Tongue (tissue), 2 donors: Measurements from ENCODE around the gene LACTBL1. TPM values are rescaled to one million over a fixed set of nuclear protein-coding genes. Genes with fewer than 3 reads are reported as not detected.
"Not testable (repeated sequence)": the region's sequence is repeated elsewhere in the genome, so short reads cannot be mapped to it uniquely, and the experiment has no call there.

Experiments
- DNase-seq: peaks from one replicate; pipeline ENCODE4 v3.0.0-alpha.2; 2015
- total RNA-seq: library from RNA; depleted of rRNA; stranded (reverse); fragments of >200 nt; gene quantifications from one replicate; pipeline ENCODE4 v1.2.3, GENCODE V29; 2014

The LACTBL1 gene, protein sequence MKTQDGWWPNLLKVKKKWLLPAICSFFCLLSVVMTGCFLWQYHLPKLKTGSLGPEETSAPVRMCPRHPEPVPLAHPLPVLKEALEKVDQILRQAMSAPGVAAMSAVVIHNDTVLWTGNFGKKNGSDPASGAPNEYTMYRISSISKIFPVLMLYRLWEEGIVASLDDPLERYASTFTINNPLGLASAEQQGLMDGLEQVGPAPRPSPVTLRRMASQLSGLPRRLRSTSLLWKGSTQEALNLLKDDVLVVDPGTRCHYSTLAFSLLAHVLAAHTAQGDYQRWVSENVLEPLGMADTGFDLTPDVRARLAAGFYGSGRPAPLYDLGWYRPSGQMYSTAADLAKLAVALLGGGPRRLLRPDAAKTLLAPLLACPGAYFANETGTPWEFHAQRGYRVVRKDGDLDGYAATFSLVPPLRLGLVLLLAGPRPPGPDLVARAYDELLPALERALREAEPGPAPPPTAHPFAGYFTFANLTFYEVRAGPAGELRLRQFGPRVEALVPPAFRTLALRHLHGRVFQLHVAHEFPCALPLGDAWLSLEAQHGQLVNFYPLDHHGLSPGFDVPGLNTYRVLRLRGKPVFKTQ
- not detected for total RNA-seq

DNA sequence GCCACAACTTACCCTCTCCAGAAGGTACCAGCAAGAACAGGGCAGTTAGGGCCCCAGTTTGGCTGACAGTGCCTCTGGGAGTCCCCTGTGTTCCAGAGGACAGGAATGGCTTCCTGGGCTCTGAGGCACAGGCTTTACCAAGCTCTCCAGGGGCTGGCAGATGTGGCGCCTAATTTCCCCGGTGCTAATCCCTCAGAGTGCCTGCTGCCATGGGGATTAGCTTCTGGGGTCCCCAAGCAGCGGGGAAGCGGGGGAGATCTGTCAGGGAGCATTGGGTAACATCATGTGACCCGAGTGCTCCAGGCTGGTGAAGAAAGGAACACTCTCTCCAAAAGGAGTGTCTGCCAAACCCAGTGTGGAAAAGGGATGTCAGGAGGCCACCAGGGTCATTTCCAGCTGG lies at the start of gene LACTBL1:
TSS of gene LACTBL1 (minus strand) at position 107 of the 400 bp plus-strand sequence. CDS start 550 bp downstream, outside the sequence.
- DNase-seq = no peak

DNA sequence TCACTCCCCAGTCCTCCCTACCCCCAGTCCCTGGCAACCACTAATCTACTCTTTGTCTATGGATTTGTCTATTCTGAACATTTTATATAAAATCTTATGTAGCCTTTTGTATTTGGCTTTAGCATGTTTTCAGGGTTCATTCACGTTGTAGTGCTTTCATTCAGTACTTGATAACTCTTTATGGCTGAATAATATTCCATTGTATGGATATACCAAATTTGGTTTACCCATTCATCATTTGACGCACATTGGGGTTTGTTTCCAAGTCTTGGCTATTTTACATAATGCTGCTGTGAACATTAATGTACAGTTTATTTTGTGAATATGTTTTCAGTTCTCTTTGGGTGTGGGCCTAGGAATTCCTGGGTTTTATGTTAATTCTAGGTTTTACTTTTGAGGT lies 49.2 kb upstream of the LACTBL1 start:
- no peak for DNase-seq

DNA sequence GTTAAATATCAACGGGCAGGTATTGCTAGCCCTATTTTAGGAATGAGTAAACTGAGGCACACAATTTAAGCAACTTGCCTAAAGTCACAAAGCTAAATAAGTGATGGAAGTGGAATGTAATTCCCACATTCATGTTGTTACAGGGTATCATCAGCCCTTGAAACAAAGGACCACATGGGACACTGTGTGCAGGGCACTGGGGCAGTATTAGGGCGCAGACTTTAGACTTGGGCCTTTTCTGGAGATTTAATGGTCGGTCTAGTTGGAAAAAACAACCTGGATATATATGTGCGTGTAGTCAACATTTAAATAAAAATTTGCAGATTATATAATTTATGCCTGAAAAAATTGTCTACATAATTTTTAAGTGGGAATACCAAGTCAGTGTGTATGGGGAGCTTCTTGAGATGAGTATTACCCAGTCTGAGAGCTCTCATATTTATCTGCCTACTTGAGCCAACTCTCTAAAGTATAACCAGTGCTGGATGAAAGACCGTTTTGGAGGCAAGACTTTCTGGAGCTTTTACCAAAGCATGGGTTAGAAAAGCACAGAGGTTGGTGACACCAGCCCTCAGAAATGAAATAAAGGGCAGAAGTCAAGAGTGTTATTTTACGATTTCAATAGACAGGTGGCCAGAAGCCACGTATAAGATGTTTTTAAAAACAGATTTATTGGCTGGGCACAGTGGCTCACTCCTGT lies 48.2 kb upstream of the LACTBL1 start:
- peak; percentile 15 for DNase-seq

DNA sequence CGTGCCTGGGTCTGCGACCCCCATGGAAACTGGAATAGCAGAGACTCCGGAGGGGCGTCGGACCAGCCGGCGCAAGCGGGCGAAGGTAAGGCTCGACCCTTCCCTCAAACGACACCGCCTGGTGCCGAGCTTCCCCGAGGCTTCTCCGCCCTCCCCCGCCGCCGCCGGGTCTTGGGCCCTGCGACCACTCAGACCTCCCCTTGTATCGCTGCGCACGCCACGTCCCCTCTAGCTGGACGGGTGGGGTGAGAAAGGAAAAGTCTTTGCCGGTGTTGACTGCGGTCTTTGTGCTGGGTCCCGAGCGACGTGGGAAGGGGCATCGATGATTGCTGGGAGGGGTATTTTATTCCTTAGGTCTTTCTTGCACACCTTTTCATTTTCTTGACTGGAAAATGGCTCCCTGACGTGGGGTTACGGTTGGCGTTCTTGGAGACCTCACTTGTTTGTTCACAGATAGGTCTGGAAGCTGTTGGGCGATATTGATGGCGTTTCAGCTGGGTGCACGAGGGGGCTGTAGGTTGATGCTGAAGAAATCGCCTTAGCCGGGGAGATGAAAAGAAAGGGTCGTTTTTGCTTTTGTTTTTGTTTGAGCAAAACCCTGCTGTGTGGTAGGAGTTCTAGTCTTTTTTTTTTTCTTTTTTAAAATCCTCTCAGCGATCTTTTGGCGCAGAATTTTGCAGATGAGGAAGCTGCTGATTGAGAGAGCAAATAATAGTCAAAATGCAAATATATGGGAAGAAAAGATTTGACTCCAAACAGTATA lies 47.4 kb upstream of the LACTBL1 start:
- DNase-seq = peak; percentile 69

DNA sequence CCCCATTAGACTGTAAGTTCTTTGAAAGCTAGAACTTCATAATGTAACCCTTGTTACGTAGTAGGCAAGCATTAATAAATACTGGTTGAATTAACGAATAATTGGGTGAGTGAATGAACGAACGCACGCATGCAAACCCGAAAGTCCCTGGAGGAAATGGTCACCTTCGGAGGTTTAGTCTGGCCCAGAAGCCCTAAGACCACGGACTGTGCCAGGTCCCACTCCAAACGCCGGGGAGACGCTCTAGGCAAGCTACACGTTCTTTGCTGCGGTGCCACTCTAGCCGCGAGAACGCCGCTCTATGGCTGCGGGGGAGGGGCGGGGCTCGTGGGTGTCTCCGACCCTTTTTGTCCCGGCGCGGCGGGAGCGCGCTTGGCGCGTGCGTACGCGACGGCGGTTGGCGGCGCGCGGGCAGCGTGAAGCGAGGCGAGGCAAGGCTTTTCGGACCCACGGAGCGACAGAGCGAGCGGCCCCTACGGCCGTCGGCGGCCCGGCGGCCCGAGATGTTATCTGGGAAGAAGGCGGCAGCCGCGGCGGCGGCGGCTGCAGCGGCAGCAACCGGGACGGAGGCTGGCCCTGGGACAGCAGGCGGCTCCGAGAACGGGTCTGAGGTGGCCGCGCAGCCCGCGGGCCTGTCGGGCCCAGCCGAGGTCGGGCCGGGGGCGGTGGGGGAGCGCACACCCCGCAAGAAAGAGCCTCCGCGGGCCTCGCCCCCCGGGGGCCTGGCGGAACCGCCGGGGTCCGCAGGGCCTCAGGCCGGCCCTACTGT lies 46.6 kb upstream of the LACTBL1 start, which contains the start of gene KDM1A:
TSS of gene KDM1A (plus strand) at position 375 of the 769 bp plus-strand sequence. CDS start at position 504, 129 bp downstream.
- DNase-seq = peak; percentile 99

DNA sequence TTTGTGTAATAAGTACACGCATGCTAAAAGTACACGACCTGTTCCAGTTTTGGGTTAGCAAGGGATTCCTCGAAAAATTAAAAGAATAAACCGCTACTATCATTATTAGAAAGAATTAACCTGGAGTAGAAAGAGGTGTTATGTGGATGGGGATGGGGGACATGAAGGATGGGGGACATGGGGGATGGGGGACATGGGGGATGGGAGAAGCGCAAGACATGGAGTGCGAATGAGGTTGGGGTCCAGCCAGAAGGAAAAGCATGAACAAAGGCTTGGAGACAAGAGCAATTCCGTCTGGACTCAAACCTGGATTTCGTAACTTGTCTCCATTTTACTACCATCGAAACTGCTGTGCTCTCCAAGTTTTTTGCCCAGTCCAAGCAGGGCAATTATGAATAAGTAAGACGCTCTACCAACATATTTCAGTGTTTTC lies 46.0 kb upstream of the LACTBL1 start:
- DNase-seq = no peak

DNA sequence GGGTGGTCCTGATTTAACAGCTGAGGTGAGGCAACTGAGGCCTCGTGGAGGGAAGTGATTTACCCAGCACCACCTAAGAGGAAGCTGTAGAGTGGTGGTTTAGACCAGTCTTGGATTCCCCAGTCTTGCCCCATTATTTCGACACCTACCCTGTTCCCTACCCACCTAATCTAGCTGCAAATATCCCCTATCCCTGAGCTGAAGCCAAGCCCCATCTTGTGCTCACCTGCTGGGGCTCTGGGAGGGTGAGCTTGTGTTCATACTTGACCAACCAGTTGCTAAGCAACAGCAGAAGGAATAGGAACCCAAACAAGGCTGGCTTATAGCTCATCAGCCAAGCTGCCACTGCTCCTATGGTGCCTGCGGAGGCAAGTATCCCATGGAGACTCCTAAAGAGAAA lies 41.0 kb upstream of the LACTBL1 start:
- DNase-seq = peak; percentile 40

DNA sequence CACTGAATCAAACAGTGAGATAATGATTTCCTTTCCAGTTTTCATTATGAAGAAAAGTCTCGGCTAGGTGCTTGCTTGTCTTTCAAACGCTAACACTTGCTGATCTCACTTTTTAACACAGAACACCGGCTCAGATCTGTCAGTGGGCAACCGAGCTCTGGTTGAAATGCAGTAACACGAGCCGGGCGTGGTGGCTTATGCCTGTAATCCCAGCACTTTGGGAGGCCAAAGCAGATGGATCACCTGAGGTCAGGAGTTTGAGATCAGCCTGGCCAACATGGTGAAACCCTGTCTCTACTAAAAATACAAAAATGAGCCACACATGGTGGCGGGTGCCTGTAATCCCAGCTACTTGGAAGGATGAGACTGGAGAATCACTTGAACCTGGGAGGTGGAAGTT lies 37.4 kb upstream of the LACTBL1 start:
- not testable (repeated sequence) for DNase-seq

DNA sequence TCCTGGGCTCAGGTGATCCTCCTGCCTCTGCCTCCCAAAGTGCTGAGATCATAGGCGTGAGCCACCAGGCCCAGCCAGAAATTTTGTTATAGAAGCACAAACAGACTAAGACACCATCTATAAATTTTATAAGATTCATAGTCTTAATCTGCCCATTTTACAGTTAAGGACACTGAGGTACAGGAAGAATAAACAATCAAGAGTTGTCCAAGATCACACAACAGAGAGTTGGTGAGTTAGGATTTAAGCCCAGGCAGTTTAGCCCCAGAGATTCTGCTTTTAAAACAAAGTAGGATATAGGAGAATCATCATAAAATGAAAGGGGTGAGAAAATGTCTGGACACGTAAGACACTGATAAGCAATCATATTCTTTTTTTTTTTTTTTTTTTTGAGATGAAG lies 36.2 kb upstream of the LACTBL1 start:
- DNase-seq = no peak

DNA sequence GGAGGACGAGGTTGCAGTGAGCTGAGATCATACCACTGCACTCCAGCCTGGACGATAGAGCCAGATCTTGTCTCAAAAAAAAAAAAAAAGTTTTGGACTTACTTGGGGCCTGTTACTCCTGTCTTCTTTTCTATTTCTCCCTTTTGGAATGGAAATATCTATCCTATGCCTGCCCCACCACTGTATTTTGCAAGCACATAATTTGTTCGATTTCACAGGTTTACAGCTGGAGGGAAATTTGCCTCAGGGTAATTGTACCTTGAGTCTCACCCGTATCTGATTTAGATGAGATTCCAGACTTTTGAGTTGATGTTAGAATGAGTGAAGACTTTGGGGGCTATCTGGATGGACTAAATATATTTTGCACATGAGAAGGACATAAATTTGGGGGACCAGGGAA lies 34.4 kb upstream of the LACTBL1 start:
- no peak for DNase-seq

DNA sequence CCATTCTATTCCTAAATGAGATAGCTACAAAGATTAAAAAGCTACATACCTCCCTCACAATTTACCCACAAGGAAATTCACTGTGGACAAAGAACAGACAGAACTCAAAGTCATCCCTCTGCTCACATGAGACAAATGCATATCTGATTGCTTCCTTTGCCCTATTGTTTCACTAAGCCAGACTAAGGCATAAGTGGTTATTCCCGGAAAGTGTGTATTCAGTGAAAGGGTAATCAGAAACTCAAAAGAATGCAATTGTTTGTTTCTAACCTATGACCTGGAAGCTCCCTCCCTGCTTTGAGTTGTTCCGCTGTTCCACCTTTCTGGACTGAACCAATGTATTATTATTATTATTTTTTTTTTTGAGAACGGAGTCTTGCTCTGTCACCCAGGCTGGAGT lies 32.1 kb upstream of the LACTBL1 start:
- DNase-seq = not testable (repeated sequence)

DNA sequence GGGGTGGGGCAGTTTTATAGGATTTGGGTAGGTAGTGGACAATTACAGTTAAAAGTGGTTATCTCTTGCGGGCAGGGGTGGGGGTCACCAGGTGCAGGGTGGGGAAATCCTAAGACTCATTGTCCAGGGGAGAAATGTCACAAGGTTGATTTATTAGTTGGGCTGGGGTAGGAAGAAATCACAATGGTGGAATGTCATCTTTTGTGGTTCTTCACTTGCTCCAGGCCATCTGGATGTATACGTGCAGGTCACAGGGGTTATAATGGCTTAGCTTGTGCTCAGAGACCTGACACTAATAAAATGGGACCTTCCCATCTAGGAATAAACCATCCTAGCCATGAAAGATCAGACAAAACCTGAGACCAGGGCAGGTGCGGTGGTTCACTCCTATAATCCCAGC lies 31.4 kb upstream of the LACTBL1 start:
- no peak for DNase-seq

DNA sequence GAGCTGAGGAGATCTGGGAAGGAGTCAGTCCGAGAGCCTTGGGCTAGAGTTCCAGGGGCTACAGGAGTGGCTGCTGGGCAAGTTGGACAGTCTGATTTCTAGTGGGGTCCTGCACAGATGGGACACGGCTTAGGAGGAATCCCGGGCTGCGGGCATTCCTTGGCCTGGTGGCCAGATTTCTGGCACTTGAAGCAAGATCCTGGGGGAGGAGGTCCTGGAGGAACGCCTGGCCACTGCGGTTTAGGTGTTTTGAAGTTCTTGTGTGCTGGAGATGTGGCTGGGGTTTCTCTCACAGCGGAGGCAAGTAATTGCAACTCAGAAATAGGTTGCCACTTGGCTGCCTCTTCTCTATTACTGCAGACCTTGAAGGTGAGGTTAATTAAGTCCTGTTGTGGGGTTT lies 29.6 kb upstream of the LACTBL1 start:
- DNase-seq = not testable (repeated sequence)

DNA sequence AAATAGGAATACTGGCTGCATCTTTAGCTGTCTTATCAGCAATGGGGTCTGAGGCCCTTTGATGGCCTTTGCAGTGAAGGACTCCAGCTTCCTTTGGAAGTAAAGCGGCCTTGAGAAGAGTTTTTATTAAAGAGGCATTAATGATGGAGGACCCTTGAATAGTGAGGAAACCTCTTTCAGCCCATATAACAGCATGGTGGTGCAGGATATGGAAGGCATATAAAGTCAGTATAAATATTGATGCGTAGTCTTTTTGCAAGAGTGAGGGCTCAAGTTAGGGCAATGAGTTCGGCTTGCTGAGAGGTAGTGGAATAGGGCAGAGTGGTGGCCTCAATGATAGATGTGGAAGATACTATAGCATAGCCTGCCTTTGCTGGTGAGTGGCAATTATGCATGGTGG lies 27.5 kb upstream of the LACTBL1 start:
- DNase-seq = not testable (repeated sequence)

DNA sequence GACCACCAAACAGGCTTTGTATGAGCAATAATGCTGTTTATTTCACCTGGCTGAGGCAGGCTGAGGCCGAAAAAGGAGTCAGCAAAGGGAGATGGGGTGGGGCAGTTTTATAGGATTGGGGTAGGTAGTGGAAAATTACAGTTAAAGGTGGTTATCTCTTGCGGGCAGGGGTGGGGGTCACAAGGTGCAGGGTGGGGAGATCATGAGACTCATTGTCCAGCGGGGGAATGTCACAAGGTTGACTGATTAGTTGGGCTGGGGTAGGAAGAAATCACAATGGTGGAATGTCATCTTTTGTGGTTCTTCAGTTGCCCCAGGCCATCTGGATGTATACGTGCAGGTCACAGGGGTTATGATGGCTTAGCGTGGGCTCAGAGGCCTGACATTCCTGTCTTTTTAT lies 24.9 kb upstream of the LACTBL1 start:
- DNase-seq = not testable (repeated sequence)

DNA sequence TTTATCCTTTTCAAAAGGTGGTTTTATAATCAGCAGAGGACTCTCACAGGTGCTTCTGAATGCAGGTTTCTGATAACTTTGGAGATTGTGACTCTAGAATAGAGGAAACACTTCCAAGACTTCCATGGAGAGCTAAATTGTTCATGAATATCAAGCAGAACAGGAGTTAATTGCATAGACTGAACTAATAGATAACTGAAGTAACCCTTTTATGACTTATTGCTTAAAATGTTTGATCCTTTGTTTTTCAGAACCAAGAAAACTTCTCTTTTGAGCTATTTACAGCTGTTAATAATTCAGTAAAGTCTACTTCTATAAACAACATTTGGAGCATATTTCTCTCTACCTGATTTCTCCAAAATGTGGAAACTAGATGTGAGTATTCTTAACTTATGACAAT lies 23.1 kb upstream of the LACTBL1 start:
- no peak for DNase-seq

DNA sequence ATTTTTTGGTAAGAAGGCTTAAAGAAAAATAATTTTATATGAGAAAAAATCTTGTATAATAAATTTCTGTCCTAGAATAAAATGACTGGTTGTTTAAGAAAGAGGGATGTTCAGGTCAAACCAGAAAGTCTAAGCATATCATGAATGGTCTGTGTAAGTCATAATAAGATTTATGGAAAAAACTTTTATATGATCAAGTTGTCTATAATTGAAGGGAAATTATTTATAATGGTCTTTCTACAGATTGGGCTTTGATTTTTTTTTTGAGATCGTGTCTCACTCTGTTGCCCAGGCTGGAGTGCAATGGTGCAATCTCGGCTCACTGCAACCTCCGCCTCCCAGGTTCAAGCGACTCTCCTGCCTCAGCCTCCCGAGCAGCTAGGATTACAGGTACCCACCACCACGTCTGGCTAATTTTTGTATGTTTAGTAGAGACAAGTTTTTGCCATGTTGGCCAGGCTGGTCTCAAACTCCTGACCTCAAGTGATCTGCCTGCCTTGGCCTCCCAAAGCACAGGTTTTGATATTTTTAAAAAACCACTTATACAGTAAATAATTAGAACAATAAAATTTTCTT lies 20.6 kb upstream of the LACTBL1 start:
- DNase-seq = not testable (repeated sequence)

DNA sequence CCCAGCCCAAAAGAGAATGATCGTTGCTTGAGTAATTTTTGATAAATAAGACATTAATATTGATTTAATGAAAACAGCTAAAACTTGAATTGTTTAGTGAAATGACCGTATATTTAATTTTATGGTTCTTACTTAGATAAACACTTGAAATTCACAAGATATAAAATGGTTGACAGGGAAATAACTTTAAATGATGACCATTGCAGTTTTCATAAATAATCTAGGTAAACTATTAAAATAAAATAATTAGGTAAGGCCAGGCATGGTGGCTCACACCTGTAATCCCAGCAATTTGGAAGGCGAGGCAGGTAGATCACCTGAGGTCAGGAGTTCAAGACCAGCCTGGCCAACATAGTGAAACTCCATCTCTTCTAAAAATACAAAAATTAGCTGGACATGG lies 19.7 kb upstream of the LACTBL1 start:
- DNase-seq = not testable (repeated sequence)

DNA sequence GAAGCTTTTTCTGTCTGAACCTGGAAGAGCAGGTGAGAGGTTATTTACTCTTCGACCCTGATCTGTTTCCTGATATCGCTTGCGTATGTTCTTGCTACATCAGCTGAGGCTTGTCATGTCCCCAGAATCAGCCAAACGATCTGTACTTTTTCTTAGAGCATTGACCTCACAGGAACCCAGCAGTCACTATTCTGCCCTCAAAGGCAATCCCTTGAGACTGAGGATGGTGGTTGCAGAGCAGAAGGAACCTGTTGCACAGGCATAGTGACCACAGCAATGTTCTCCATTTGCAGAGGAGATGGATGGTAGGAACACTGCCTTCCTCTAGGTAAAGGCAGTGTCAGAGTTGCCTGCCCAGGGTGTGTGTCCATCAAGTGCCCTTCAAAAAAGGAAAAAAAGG lies 11.3 kb upstream of the LACTBL1 start:
- no peak for DNase-seq

DNA sequence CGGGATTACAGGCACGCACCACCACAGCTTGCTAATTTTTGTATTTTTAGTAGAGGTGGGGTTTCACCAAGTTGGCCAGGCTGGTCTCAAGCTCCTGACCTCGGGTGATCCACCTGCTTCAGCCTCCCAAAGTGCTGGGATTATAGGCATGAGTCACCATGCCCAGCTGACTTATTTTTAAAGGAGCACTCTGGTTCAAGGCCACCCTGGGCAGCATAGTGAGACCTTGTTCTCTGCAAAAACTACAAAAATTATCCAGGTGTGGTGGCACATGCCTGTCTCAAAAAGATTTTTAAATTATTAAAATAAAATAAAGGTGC lies 7.8 kb upstream of the LACTBL1 start:
- DNase-seq = not testable (repeated sequence)

DNA sequence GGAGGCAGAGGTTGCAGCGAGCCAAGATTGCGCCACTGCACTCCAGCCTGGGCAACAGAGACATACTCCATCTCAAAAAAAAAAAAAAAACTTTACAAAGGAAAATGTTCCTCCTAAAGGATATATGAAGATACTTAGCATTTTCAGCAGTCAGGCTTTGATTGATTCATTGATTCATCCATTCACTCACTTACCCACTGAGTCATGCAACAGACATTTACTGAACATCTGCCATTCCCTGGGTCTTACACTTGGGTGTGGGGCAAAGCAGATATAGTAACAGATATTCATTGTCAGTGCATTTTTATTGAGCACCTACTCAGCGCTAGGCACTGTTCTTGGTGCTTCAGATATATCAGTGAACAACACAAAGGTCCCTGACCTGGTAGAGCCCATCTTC lies 5.6 kb upstream of the LACTBL1 start:
- DNase-seq = no peak
